ENCODE data around the gene ATXN2. TPM values are rescaled to one million over a fixed set of nuclear protein-coding genes. Genes with fewer than 3 reads are reported as not detected.
"Not testable (repeated sequence)": the region's sequence is repeated elsewhere in the genome, so short reads cannot be mapped to it uniquely, and the experiment has no call there.

The ATXN2 gene
- total RNA-seq, 2 donors from 2014 or later, result 37.1 to 55.4 TPM

- Histone ChIP-seq H3K4me1 (peaks cover 7% of the 10 kb centered on the region), H3K36me3 (replicated peaks in 1 of 2; ENCODE audit: insufficient read depth in 1 of 2, low read depth in 2 of 2) (no peaks in the 10 kb centered on the region)
- WGBS, 2 donors, result 85 to 86% methylated on average over 4 of the region's 4 CpGs
Observed at GRCh38 chr12:111584959-111585358, 14.2 kb downstream of the ATXN2 start.

DNA sequence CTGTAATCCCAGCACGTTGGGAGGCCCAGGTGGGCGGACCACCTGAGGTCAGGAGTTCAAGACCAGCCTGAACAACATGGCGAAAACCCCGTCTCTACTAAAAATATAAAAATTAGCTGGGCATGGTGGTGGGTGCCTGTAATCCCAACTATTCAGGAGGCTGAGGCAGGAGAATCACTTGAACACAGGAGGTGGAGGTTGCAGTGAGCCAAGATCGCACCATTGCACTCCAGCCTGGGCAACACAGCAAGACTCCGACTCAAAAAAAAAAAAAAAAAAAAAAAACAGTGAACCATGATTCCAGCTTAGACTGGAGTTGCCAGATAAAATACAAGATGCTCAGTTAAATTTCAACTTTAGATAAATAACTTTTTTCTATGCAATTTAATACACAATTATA lies 15.6 kb downstream of the ATXN2 start:
- ATAC-seq, result not testable (repeated sequence)

More at GRCh38 chr12:111584959-111585358, 14.2 kb downstream of the ATXN2 start:
- no peak for TF ChIP-seq POLR2A (IDR thresholded peaks at IDR 0.05)
- TF ChIP-seq, protein P1, sequence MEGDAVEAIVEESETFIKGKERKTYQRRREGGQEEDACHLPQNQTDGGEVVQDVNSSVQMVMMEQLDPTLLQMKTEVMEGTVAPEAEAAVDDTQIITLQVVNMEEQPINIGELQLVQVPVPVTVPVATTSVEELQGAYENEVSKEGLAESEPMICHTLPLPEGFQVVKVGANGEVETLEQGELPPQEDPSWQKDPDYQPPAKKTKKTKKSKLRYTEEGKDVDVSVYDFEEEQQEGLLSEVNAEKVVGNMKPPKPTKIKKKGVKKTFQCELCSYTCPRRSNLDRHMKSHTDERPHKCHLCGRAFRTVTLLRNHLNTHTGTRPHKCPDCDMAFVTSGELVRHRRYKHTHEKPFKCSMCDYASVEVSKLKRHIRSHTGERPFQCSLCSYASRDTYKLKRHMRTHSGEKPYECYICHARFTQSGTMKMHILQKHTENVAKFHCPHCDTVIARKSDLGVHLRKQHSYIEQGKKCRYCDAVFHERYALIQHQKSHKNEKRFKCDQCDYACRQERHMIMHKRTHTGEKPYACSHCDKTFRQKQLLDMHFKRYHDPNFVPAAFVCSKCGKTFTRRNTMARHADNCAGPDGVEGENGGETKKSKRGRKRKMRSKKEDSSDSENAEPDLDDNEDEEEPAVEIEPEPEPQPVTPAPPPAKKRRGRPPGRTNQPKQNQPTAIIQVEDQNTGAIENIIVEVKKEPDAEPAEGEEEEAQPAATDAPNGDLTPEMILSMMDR (IDR thresholded peaks at IDR 0.05), result no peak
- H3K4me3 ChIP-seq, result no peak overlapping the region
- intact Hi-C loops (cut with DNase I), result no loop called here
- no peaks in the 10 kb centered on the region for H3K27me3 ChIP-seq
- no peak for ATAC-seq
- no peak overlapping the region for H3K27ac ChIP-seq
- DNase-seq, result no peak
- H3K9me3 ChIP-seq, result no peaks in the 10 kb centered on the region

DNA sequence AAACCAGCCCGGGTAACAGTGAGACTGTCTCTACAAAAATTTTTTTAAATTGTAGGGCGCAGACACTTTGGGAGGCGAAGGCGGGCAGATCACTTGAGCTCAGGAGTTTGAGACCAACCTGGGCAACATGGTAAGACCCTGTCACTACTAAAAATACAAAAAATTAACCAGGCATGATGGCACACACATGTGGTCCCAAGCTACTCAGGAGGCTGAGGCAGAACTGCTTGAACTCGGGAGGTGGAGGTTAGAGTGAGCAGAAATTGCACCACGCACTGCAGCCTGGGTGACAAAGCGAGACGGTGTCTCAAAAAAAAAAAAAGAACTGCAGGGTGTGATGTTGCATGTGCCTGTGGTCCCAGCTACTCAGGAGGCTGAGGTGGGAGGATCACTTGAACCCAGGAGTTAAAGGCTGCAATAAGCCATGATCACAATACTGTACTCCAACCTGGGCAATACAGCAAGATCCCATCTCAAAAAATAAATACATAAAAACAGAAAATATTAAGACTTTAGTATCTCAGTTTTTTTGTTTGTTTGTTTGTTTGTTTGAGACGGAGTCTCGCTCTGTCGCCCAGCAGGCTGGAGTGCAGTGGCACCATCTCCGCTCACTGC lies 16.9 kb downstream of the ATXN2 start:
- Histone ChIP-seq H3K9me3 (no peaks in the 10 kb centered on the region), H3K4me1 (peaks cover under 1% of the 10 kb centered on the region), H3K27ac (no peak overlapping the region), H3K36me3 (replicated peaks in 1 of 2; ENCODE audit: insufficient read depth in 1 of 2, low read depth in 2 of 2) (no peaks in the 10 kb centered on the region), H3K4me3 (no peak overlapping the region), H3K27me3 (no peaks in the 10 kb centered on the region)
- ATAC-seq (no peak), DNase-seq (no peak)
- intact Hi-C loops (cut with DNase I), result no loop called here
- 94 to 98% methylated on average over 12 of the region's 12 CpGs for WGBS, 2 donors
- no peak for TF ChIP-seq POLR2A (IDR thresholded peaks at IDR 0.05)
- TF ChIP-seq, protein P1 (IDR thresholded peaks at IDR 0.05), result no peak

More for the DNA sequence above, 15.6 kb downstream of the ATXN2 start:
- H3K27me3 ChIP-seq; H3K4me3 ChIP-seq; DNase-seq; H3K27ac ChIP-seq; intact Hi-C loops (cut with DNase I); H3K9me3 ChIP-seq; H3K4me1 ChIP-seq; H3K36me3 ChIP-seq (replicated peaks in 1 of 2; ENCODE audit: insufficient read depth in 1 of 2, low read depth in 2 of 2): not testable (repeated sequence)
- WGBS, 2 donors, result 92 to 96% methylated on average over 2 to 6 of the region's 6 CpGs

- Histone ChIP-seq H3K27me3 (no peaks in the 10 kb centered on the region), H3K9me3 (no peaks in the 10 kb centered on the region), H3K4me3 (no peak overlapping the region), H3K36me3 (replicated peaks in 1 of 2; ENCODE audit: insufficient read depth in 1 of 2, low read depth in 2 of 2) (no peaks in the 10 kb centered on the region), H3K4me1 (no peaks in the 10 kb centered on the region), H3K27ac (no peak overlapping the region)
- TF ChIP-seq, protein P1 (IDR thresholded peaks at IDR 0.05), result no peak
- no peak for TF ChIP-seq POLR2A (IDR thresholded peaks at IDR 0.05)
- ATAC-seq, result no peak
- intact Hi-C loops (cut with DNase I), result no loop called here
- WGBS, 2 donors, result 83 to 84% methylated on average over 10 to 15 of the region's 15 CpGs
- DNase-seq, result no peak
Observed at GRCh38 chr12:111581434-111582132, 17.5 kb downstream of the ATXN2 start.

GRCh38 chr12:111580737-111581136 lies 18.4 kb downstream of the ATXN2 start:
- 92 to 97% methylated on average over 7 of the region's 7 CpGs for WGBS, 2 donors
- Histone ChIP-seq H3K4me1 (no peaks in the 10 kb centered on the region), H3K27me3 (no peaks in the 10 kb centered on the region), H3K27ac (no peak overlapping the region), H3K9me3 (no peaks in the 10 kb centered on the region), H3K4me3 (no peak overlapping the region), H3K36me3 (replicated peaks in 1 of 2; ENCODE audit: insufficient read depth in 1 of 2, low read depth in 2 of 2) (no peaks in the 10 kb centered on the region)
- no peak for TF ChIP-seq POLR2A (IDR thresholded peaks at IDR 0.05)
- TF ChIP-seq, protein P1 (IDR thresholded peaks at IDR 0.05), result no peak
- ATAC-seq (no peak), DNase-seq (no peak)
- intact Hi-C loops (cut with DNase I), result no loop called here

Measured in body of pancreas (tissue), 4 donors.